ENCODE measurements around the gene GSTA3. TPM values are rescaled to one million over a fixed set of nuclear protein-coding genes. Genes with fewer than 3 reads are reported as not detected.

The GSTA3 gene
- total and polyA plus RNA-seq, 7 experiments from 2014 or later, result not detected

- Mint-ChIP-seq H3K27ac (peak overlapping the region in 1 of 9 donors; percentile 37), H3K9me3 (peaks cover 0 to 8% (median 2%) of the 10 kb centered on the region in 11 donors), H3K27me3 (peaks cover 21 to 44% (median 29%) of the 10 kb centered on the region in 5 donors), H3K4me3 (no peak overlapping the region), H3K4me1 (peaks cover 0 to 3% (median 0%) of the 10 kb centered on the region in 7 donors), H3K36me3 (peaks cover 0 to 6% (median 0%) of the 10 kb centered on the region in 5 donors)
- no peak overlapping the region for H3K4me3 ChIP-seq (ENCODE audit: low read length)
- DNase-seq (no peak), ATAC-seq (no peak)
- no peaks in the 10 kb centered on the region for H3K4me1 ChIP-seq (ENCODE audit: control insufficient read depth in 2 of 2, insufficient read depth in 2 of 2, low read length in 2 of 2)
- CTCF ChIA-PET, result no interaction called here
- H3K36me3 ChIP-seq (ENCODE audit: control insufficient read depth in 2 of 3, insufficient read depth in 3 of 3, low read length in 3 of 3), result no peaks in the 10 kb centered on the region
- H3K27me3 ChIP-seq (ENCODE audit: control insufficient read depth in 2 of 2, insufficient read depth in 2 of 2, low read length in 2 of 2), result no peaks in the 10 kb centered on the region
- no peak overlapping the region for H3K27ac ChIP-seq (ENCODE audit: low read depth, low read length)
- intact Hi-C loops (cut with micrococcal nuclease), result no loop called here
- POLR2A ChIA-PET, result no interaction called here
- no peaks in the 10 kb centered on the region for H3K9me3 ChIP-seq (ENCODE audit: control insufficient read depth in 2 of 3, low read length in 3 of 3)
These were observed 60.4 kb downstream of the GSTA3 start for GRCh38 chr6:52849137-52849536.

Other genes starting within 250 kb of the GSTA3 start
- gene TMEM14A, start 238.6 kb downstream of the GSTA3 start, total RNA-seq, result 10 to 100 TPM in 1 of 5 experiments, 1 to 10 TPM in 4; 5.3 to 18.2 (median 8.0) TPM
- 10 to 100 TPM; 18.0 to 26.1 TPM for gene TMEM14A, start 238.6 kb downstream of the GSTA3 start, polyA plus RNA-seq
- not detected for gene GSTA2, start 146.2 kb downstream of the GSTA3 start, total RNA-seq
- not detected for gene GSTA2, start 146.2 kb downstream of the GSTA3 start, polyA plus RNA-seq
- gene GSTA1, start 105.9 kb downstream of the GSTA3 start, total RNA-seq, result not detected
- not detected for gene GSTA1, start 105.9 kb downstream of the GSTA3 start, polyA plus RNA-seq
- gene GSTA5, start 68.9 kb downstream of the GSTA3 start, total RNA-seq, result not detected
- gene GSTA5, start 68.9 kb downstream of the GSTA3 start, polyA plus RNA-seq, result not detected
- 1 to 10 TPM in 2 of 5 experiments, under 1 TPM in 2, not detected in 1; 0.34 to 3.3 (median 1.6) TPM for gene GSTA4, start 85.6 kb upstream of the GSTA3 start, total RNA-seq
- under 1 TPM; 0.31 to 0.97 TPM for gene GSTA4, start 85.6 kb upstream of the GSTA3 start, polyA plus RNA-seq
- gene CILK1, start 152.1 kb upstream of the GSTA3 start, total RNA-seq, result 10 to 100 TPM in 2 of 5 experiments, 1 to 10 TPM in 3; 9.0 to 14.8 (median 9.5) TPM
- gene CILK1, start 152.1 kb upstream of the GSTA3 start, polyA plus RNA-seq, result 1 to 10 TPM; 3.9 to 4.1 TPM
- 100 to 1,000 TPM in 2 of 5 experiments, 10 to 100 TPM in 3; 62.9 to 133 (median 75.6) TPM for gene FBXO9, start 155.7 kb upstream of the GSTA3 start, total RNA-seq
- 10 to 100 TPM; 52.3 to 60.6 TPM for gene FBXO9, start 155.7 kb upstream of the GSTA3 start, polyA plus RNA-seq
- under 1 TPM in 1 of 5 experiments, not detected in 4; 0.07 TPM for gene GCM1, start 239.1 kb upstream of the GSTA3 start, total RNA-seq
- gene GCM1, start 239.1 kb upstream of the GSTA3 start, polyA plus RNA-seq, result not detected